Thoracic aorta (tissue), 2 donors: ENCODE data around the gene RAP1GAP2. TPM values are rescaled to one million over a fixed set of nuclear protein-coding genes. Genes with fewer than 3 reads are reported as not detected.
A peak's percentile ranks its signal among the peaks of the same experiment; 100 is the strongest.

Source experiments
- ATAC-seq: fragments of 150-250 bp; one replicate; pipeline ENCODE4 v1.8.0; 2017; ENCODE audit warnings: low read depth; ENCODE audit not compliant: insufficient number of reproducible peaks, low FRiP score
- DNase-seq: peaks from one replicate; pipeline ENCODE4 v3.0.0-alpha.2; 2020; ENCODE audit warnings: low spot score
- H3K27ac ChIP-seq, 2 donors: fragments of 200-600 bp; sonication (generic); 1 replicate in 1 of 2; 2 replicates in 1 of 2; pipeline ENCODE4 v1.5.1; 2016; ENCODE audit warnings: mild to moderate bottlenecking in 2 of 2, moderate library complexity in 2 of 2
- H3K27me3 ChIP-seq: fragments of 200-600 bp; sonication (generic); replicated peaks from 2 replicates; pipeline ENCODE4 v1.6.0; 2016; ENCODE audit warnings: mild to moderate bottlenecking; ENCODE audit not compliant: insufficient read depth
- H3K36me3 ChIP-seq: fragments of 200-600 bp; sonication (generic); one replicate; pipeline ENCODE4 v1.5.1; 2016
- H3K4me1 ChIP-seq, 2 donors: fragments of 200-600 bp; sonication (generic); 1 replicate in 1 of 2; 2 replicates in 1 of 2; pipeline versions ENCODE4 v1.5.1 to v1.6.0; 2016; ENCODE audit warnings: low read depth in 2 of 2, mild to moderate bottlenecking in 1 of 2; ENCODE audit not compliant: control insufficient read depth in 1 of 2
- H3K4me3 ChIP-seq: fragments of 200-600 bp; sonication (generic); 2 replicates; pipeline ENCODE4 v1.5.1; 2016; ENCODE audit warnings: mild to moderate bottlenecking
- H3K9me3 ChIP-seq: fragments of 200-600 bp; sonication (generic); 2 replicates; pipeline ENCODE4 v1.5.1; 2016
- total RNA-seq, 2 donors: library from RNA; depleted of rRNA; stranded (reverse); fragments of >200 nt; gene quantifications; one replicate each; pipeline versions ENCODE4 v1.1.0 to v1.2.3, GENCODE V29; 2016
- TF ChIP-seq, protein P1 (sequence below): fragments of 200-600 bp; sonication (generic); IDR thresholded peaks from one replicate; pipeline ENCODE4 v1.5.1; 2019; ENCODE audit warnings: antibody characterized with exemption

The RAP1GAP2 gene
- total RNA-seq, 2 donors from 2014 or later: 10.0 to 12.4 TPM

DNA sequence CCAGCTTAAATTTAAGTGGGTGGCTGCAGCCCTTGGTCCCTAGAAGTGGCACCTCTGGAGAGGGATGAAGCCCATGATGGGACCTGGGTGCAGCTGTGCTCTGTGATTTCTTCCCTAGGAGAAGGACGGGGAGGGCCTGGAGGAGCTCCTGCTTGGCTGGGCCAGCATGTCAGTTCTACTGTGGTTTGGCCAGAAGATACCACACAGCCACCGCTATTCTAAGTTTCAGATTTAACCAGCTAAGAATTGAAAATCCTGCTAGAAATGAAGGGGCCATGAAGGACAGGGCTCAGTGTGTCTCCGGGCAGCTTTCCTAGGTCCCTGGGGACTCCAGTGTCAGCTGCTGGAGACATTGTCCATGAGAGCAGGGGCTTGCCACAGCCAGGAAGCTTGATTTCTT, 9.7 kb downstream of the RAP1GAP2 start:
- ATAC-seq (no peak), DNase-seq (no peak)

DNA sequence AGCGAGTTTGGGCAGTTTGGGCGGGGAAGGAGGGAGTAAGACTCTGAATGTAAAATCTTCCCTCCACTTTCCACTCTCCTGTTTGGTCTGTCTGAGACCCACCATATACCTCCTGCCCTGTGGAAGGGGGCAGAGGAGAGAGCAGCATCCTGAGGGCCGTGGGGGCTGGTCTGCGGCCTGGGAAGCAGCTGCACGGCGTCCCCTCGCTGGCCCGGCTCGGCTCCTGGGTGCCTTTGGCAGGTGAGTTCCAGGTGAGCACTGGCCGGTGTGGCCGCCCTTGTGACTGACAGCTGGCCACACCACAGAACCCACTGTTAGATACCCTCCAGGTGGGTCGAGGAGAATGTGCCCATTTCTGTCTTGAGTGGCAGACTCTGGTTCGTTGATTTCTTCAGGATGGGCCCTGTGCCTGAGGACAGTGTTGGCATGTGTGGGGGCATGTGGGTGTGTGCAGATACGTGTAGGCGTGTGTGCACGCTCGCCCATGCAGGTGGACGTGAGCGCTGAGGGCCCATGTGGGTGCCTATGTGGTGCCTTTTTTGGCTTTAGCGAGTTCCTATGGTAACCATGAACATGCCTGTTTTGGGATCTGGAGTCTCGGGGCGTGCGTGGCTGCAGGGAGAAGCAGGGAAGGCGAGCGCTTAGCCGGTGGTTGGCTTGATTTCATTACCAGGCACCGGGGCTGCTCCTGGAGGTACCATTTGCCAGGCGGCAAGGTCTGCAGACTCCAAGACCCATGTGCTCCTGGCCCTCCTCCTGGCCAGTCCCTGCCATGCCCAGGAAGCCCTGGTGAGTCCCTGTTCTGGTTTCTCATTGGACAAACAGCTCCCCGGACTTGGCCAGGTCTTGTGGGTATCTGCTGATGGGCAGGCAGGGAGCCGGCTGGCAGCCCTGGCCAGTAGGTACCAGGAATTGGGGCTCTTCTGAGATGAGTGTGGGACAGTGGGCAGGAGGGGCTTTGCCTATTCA, 12.4 kb downstream of the RAP1GAP2 start:
- DNase-seq: no peak

More for the DNA sequence above, 9.7 kb downstream of the RAP1GAP2 start:
- no peaks in the 10 kb centered on the region for H3K27me3 ChIP-seq
- H3K9me3 ChIP-seq: no peaks in the 10 kb centered on the region
- TF ChIP-seq, protein P1, sequence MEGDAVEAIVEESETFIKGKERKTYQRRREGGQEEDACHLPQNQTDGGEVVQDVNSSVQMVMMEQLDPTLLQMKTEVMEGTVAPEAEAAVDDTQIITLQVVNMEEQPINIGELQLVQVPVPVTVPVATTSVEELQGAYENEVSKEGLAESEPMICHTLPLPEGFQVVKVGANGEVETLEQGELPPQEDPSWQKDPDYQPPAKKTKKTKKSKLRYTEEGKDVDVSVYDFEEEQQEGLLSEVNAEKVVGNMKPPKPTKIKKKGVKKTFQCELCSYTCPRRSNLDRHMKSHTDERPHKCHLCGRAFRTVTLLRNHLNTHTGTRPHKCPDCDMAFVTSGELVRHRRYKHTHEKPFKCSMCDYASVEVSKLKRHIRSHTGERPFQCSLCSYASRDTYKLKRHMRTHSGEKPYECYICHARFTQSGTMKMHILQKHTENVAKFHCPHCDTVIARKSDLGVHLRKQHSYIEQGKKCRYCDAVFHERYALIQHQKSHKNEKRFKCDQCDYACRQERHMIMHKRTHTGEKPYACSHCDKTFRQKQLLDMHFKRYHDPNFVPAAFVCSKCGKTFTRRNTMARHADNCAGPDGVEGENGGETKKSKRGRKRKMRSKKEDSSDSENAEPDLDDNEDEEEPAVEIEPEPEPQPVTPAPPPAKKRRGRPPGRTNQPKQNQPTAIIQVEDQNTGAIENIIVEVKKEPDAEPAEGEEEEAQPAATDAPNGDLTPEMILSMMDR: no peak
- no peaks in the 10 kb centered on the region for H3K4me1 ChIP-seq
- H3K36me3 ChIP-seq: no peaks in the 10 kb centered on the region
- no peak overlapping the region for H3K27ac ChIP-seq
- no peak overlapping the region for H3K4me3 ChIP-seq

DNA sequence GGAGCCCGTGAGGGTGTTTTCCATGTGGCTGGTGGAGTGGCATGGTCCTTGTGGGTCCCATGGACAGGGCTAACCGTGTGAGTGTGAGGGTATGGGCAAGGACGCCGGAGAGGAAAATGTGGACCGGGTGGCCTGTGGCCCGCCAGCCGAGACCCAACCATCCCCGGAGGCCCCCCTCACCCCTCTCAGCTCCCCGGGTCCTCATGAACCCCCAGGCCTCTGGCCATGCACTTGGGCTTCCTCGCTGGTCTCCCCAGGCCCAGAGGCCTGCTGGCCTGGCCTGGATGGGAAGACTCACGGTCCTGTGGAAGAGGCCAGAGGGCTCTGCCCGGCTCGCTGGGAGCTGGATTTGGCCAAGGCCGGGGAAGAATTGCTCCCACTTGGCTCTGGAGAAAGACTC, 13.1 kb downstream of the RAP1GAP2 start:
- no peak for ATAC-seq
- TF ChIP-seq, protein P1: no peak
- Histone ChIP-seq H3K4me1 (no peaks in the 10 kb centered on the region), H3K4me3 (no peak overlapping the region), H3K27me3 (no peaks in the 10 kb centered on the region), H3K36me3 (no peaks in the 10 kb centered on the region), H3K9me3 (no peaks in the 10 kb centered on the region), H3K27ac (no peak overlapping the region)
- DNase-seq: no peak

More for the DNA sequence above, 12.4 kb downstream of the RAP1GAP2 start:
- Histone ChIP-seq H3K4me3 (no peak overlapping the region), H3K27ac (no peak overlapping the region), H3K4me1 (no peaks in the 10 kb centered on the region), H3K36me3 (no peaks in the 10 kb centered on the region), H3K9me3 (no peaks in the 10 kb centered on the region), H3K27me3 (no peaks in the 10 kb centered on the region)
- no peak for ATAC-seq
- TF ChIP-seq, protein P1: no peak

DNA sequence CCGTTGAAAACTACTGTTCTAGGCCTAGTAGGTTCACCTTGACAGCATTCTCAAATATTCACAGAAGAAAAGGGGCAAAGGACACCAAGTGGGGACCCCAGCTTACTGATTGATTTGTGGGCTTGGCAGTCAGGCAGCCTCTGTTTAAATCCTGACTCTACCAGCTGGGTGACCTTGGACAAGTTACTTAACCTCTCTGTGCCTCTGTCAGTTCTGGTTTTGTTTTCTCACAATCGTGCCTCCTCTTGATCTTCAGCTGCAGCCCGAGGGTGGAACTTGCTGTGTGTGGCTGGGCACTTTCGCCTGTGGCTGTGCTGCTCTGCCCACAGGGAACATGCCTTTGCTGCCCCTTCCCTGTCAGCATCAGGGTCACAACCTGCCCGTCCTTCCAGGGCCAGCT, 17.8 kb downstream of the RAP1GAP2 start:
- DNase-seq (no peak), ATAC-seq (no peak)
- H3K27me3 ChIP-seq: no peaks in the 10 kb centered on the region
- no peaks in the 10 kb centered on the region for H3K4me1 ChIP-seq
- no peaks in the 10 kb centered on the region for H3K9me3 ChIP-seq
- H3K36me3 ChIP-seq: no peaks in the 10 kb centered on the region
- peak overlapping the region; percentile 47 for H3K4me3 ChIP-seq
- H3K27ac ChIP-seq: no peak overlapping the region
- TF ChIP-seq, protein P1: no peak

DNA sequence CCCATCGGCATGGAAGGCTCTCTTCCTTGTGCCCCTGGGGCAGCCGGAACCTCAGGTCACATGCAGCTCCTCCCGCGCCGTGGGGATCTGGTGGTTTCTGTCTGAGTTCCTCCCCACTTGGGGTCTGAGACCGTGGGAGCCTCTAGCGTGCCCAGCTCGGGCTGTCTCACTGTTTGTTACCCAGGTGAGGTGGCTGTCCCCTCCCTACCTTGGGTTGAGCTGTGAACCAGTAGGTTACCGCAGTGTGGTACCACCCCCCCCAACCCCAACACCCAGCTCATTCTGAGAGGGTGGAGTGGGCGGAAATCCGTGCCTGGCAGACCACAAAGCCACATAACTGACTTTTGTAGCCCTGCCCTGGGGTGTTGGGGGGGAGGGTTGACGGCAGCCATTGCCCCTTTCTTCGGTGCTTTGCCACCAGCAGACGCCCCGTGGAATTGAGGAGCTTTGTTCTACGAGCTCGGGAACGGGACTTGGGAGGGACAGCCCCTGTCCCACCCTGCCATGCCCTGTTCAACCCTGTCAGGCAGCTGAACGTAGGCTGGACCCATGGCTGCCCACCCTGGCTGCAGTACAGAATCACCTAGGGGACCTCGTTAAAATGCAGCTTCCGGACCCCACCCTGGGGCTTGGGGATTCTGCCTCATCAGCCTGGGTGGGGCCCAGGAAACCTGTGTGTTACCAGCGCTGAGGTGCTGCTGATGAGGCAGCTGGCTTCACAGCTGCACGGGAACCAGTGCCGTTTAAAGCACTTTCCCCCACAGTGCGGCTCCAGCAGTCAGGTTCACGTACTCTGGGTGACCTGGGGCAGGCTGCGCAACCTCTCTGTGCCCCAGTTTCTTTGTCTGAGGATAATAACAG, 18.5 kb downstream of the RAP1GAP2 start:
- TF ChIP-seq, protein P1: no peak
- Histone ChIP-seq H3K4me1 (no peaks in the 10 kb centered on the region), H3K9me3 (no peaks in the 10 kb centered on the region), H3K36me3 (no peaks in the 10 kb centered on the region), H3K4me3 (peak overlapping the region; percentile 47), H3K27me3 (no peaks in the 10 kb centered on the region), H3K27ac (no peak overlapping the region)
- ATAC-seq: no peak
- no peak for DNase-seq
